Breast epithelium (tissue), 4 donors: ENCODE results near the gene SYNE4. TPM values are rescaled to one million over a fixed set of nuclear protein-coding genes. Genes with fewer than 3 reads are reported as not detected.

Experiments used
- DNase-seq, 2 donors: peaks; one replicate each; pipeline ENCODE4 v3.0.0-alpha.2; 2019; ENCODE audit warnings: low spot score in 2 of 2
- H3K27ac ChIP-seq, 2 donors: fragments of 200-600 bp; sonication (generic) in 1 of 2; one replicate each; pipeline ENCODE4 v1.5.1; 2016 to 2019; ENCODE audit warnings: mild to moderate bottlenecking in 1 of 2
- H3K27me3 ChIP-seq, 2 donors: fragments of 200-600 bp; sonication (generic) in 1 of 2; one replicate each; pipeline versions ENCODE4 v1.5.1 to v1.6.0; 2017 to 2019; ENCODE audit warnings: control low read depth in 1 of 2, mild to moderate bottlenecking in 1 of 2
- H3K36me3 ChIP-seq: fragments of 200-600 bp; one replicate; pipeline ENCODE4 v1.5.1; 2019
- H3K4me1 ChIP-seq, 2 donors: fragments of 200-600 bp; sonication (generic); one replicate each; pipeline ENCODE4 v1.5.1; 2016 to 2019; ENCODE audit warnings: control low read depth in 1 of 2
- H3K4me3 ChIP-seq, 3 donors: fragments of 200-600 bp; sonication (generic); 1 replicate in 2 of 3; 2 replicates in 1 of 3; pipeline ENCODE4 v1.5.1; 2016 to 2019; ENCODE audit warnings: mild to moderate bottlenecking in 3 of 3, moderate library complexity in 2 of 3
- H3K9me3 ChIP-seq, 2 donors: fragments of 200-600 bp; sonication (generic) in 1 of 2; one replicate each; pipeline ENCODE4 v1.5.1; 2016 to 2019; ENCODE audit warnings: control low read depth in 1 of 2
- POLR2AphosphoS5 ChIP-seq, 3 donors: sonication (generic); formaldehyde crosslinking; IDR thresholded peaks; one replicate each; pipeline ENCODE4 v1.6.1; 2017; ENCODE audit warnings: antibody characterized with exemption in 3 of 3
- intact Hi-C: fragments of 100-400 bp; cut with DNase I; formaldehyde crosslinking; loops from one replicate; pipeline ENCODE4 v1.15.1; 2023; ENCODE audit warnings: low total_unique reads
- total RNA-seq, 3 donors: library from RNA; depleted of rRNA; stranded (reverse); fragments of >200 nt; gene quantifications; one replicate each; pipeline ENCODE4 v1.1.0, GENCODE V29; 2016

SYNE4 gene
- total RNA-seq, 3 donors from 2014 or later = 0.16 to 15.5 (median 9.5) TPM

DNA sequence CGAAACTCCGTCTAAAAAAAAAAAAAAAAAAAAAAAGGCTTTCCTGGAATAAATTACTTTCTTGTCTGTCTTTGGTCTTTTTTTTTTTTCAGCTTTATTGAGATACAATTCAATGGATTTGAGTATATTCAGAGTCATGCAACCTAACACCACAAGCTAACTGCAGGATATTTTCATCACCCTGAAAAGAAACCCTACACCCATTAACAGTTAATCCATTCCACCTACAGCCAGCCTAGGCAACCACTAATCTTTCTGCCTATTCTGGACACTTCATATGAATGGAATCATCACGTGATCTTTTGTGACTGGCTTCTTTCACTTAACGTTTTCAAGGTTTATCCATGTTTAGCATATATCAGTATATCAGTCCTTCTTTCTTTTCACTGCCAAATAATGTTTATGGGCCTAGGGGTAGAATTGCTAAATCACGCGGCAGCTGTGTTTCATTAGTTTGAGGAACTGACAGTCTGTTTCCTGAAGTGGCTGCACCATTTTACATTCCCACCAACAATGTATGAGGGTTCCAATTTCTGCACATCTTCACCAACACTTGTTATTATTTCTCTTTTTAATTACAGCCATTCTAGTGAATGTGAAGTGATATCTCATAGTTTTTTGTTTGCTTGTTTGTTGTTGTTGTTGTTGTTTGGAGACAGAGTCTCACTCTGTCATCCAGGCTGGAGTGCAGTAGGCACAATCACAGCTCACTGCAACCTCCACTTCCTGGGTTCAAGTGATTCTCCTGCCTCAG is 52.6 kb downstream of the SYNE4 start:
- Histone ChIP-seq H3K4me3 (no peak overlapping the region), H3K27me3 (peaks cover 7 to 31% of the 10 kb centered on the region in 2 donors), H3K27ac (no peak overlapping the region), H3K9me3 (no peaks in the 10 kb centered on the region), H3K4me1 (no peaks in the 10 kb centered on the region), H3K36me3 (no peaks in the 10 kb centered on the region)
- DNase-seq = no peak
- no peak for TF ChIP-seq POLR2AphosphoS5 (IDR thresholded peaks at IDR 0.05)
- intact Hi-C loops = no loop called here

Other genes starting within 250 kb of the SYNE4 start
- 10 to 100 TPM in 2 of 3 donors, 1 to 10 TPM in 1; 5.1 to 17.7 (median 12.8) TPM for gene ARHGAP33, start 233.2 kb downstream of the SYNE4 start, total RNA-seq
- gene PRODH2, start 196.0 kb downstream of the SYNE4 start, total RNA-seq = not detected
- gene NPHS1, start 156.3 kb downstream of the SYNE4 start, total RNA-seq = under 1 TPM in 1 of 3 donors, not detected in 2; 0.15 TPM
- under 1 TPM in 2 of 3 donors, not detected in 1; 0.15 to 0.66 TPM for gene KIRREL2, start 151.9 kb downstream of the SYNE4 start, total RNA-seq
- 1 to 10 TPM; 2.6 to 4.2 (median 3.3) TPM for gene APLP1, start 140.2 kb downstream of the SYNE4 start, total RNA-seq
- gene NFKBID, start 108.3 kb downstream of the SYNE4 start, total RNA-seq = 10 to 100 TPM in 1 of 3 donors, 1 to 10 TPM in 2; 4.3 to 15.2 (median 7.9) TPM
- gene HCST, start 106.3 kb downstream of the SYNE4 start, total RNA-seq = 1 to 10 TPM; 3.3 to 7.2 (median 3.5) TPM
- gene TYROBP, start 100.5 kb downstream of the SYNE4 start, total RNA-seq = 100 to 1,000 TPM in 2 of 3 donors, 10 to 100 TPM in 1; 56.4 to 239 (median 112) TPM
- 1 to 10 TPM; 5.2 to 6.7 (median 5.4) TPM for gene LRFN3, start 72.4 kb downstream of the SYNE4 start, total RNA-seq
- gene SDHAF1, start 13.6 kb downstream of the SYNE4 start, total RNA-seq = 10 to 100 TPM; 47.5 to 58.8 (median 48.8) TPM
- 10 to 100 TPM; 18.0 to 23.0 (median 20.3) TPM for gene ALKBH6, start 5.4 kb upstream of the SYNE4 start, total RNA-seq
- 10 to 100 TPM in 1 of 3 donors, 1 to 10 TPM in 2; 7.5 to 13.4 (median 7.6) TPM for gene CLIP3, start 24.1 kb upstream of the SYNE4 start, total RNA-seq
- 10 to 100 TPM in 2 of 3 donors, 1 to 10 TPM in 1; 8.6 to 11.0 (median 10.2) TPM for gene THAP8, start 45.5 kb upstream of the SYNE4 start, total RNA-seq
- gene WDR62, start 46.1 kb upstream of the SYNE4 start, total RNA-seq = under 1 TPM; 0.59 to 0.98 (median 0.80) TPM
- gene OVOL3, start 102.3 kb upstream of the SYNE4 start, total RNA-seq = not detected
- gene POLR2I, start 106.1 kb upstream of the SYNE4 start, total RNA-seq = 10 to 100 TPM; 44.2 to 68.2 (median 58.2) TPM
- gene TBCB, start 106.7 kb upstream of the SYNE4 start, total RNA-seq = 100 to 1,000 TPM; 106 to 146 (median 124) TPM
- 100 to 1,000 TPM; 144 to 286 (median 200) TPM for gene CAPNS1, start 131.3 kb upstream of the SYNE4 start, total RNA-seq
- 10 to 100 TPM; 20.8 to 69.3 (median 29.5) TPM for gene COX7A1, start 143.6 kb upstream of the SYNE4 start, total RNA-seq
- gene ZNF565, start 205.9 kb upstream of the SYNE4 start, total RNA-seq = 1 to 10 TPM; 4.3 to 7.8 (median 7.2) TPM
- 100 to 1,000 TPM in 1 of 3 donors, 10 to 100 TPM in 2; 55.5 to 109 (median 78.7) TPM for gene ZNF146, start 206.3 kb upstream of the SYNE4 start, total RNA-seq